ENCODE results near the gene PPL.

PPL gene

DNA sequence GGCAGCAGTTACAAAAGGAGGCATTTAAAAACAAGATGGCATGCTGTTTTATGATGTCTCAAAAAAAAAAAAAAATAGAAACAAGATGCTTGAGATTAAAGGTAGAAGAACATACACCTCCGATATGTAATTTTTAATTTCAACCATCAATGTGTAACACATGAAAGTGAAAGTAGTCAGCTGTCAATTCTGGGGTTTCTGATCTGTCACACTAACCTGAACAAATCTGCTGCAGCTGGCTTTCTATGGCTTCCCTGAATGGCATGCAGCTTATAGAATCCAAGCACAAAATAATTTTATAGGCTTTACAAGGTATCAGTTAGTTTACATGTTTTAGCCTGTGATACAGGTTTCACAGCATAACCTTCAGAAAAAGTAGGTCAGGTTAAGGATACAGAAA is 103.4 kb downstream of the PPL start:
- DNase-seq (ENCODE audit: low spot score in 2 of 2) (no peak), ATAC-seq (no peak)
- H3K27ac Mint-ChIP-seq: no peak overlapping the region
- no peaks in the 10 kb centered on the region for H3K9me3 Mint-ChIP-seq
- H3K4me3 Mint-ChIP-seq: no peak overlapping the region
- H3K36me3 Mint-ChIP-seq: peaks cover 100% of the 10 kb centered on the region
- H3K4me1 Mint-ChIP-seq: peaks cover 29% of the 10 kb centered on the region

DNA sequence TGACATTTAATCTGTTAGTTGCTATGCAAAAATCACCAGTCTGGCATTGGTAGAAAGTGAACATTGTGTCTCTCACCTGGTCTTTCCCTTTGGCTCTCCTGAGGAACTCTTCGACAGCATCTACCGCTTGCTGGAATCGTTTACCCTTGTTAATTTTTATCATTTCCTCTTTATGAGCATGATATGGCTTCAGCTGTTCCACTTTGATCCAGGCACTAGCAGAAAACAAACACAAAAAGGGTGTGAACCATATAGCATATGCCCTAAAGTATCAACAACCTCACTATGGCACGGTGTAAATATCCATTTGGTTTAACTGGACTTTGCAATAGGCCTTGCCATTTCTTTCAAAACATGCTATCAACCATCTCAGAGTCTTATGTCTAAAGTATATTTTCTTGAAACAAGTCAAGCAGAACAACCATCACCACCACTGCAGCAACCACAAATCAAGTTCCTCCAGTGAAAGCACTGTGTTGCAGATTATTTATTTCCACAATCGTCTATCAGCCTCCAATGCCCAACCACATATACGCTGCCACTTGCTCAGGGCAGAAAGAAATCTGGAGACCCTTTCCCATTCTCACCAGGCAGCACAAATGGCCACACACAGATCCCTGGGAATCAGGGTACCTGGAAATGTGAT is 104.1 kb downstream of the PPL start:
- DNase-seq (ENCODE audit: low spot score in 2 of 2) (no peak), ATAC-seq (no peak)
- Mint-ChIP-seq H3K36me3 (peaks cover 100% of the 10 kb centered on the region), H3K27ac (no peak overlapping the region), H3K4me1 (peaks cover 29% of the 10 kb centered on the region), H3K4me3 (no peak overlapping the region), H3K9me3 (no peaks in the 10 kb centered on the region)
